Hematopoietic multipotent progenitor cell treated with erythropoietin and hydrocortisone succinate and interleukin-3 and kit ligand, for 6 days (in vitro differentiated cells): ENCODE data around the gene APH1B.
"Not testable (repeated sequence)": the region's sequence is repeated elsewhere in the genome, so short reads cannot be mapped to it uniquely, and the experiment has no call there.

Experiments used
- DNase-seq: peaks from one replicate; pipeline ENCODE4 v3.0.0-alpha.2; 2015

APH1B gene

DNA sequence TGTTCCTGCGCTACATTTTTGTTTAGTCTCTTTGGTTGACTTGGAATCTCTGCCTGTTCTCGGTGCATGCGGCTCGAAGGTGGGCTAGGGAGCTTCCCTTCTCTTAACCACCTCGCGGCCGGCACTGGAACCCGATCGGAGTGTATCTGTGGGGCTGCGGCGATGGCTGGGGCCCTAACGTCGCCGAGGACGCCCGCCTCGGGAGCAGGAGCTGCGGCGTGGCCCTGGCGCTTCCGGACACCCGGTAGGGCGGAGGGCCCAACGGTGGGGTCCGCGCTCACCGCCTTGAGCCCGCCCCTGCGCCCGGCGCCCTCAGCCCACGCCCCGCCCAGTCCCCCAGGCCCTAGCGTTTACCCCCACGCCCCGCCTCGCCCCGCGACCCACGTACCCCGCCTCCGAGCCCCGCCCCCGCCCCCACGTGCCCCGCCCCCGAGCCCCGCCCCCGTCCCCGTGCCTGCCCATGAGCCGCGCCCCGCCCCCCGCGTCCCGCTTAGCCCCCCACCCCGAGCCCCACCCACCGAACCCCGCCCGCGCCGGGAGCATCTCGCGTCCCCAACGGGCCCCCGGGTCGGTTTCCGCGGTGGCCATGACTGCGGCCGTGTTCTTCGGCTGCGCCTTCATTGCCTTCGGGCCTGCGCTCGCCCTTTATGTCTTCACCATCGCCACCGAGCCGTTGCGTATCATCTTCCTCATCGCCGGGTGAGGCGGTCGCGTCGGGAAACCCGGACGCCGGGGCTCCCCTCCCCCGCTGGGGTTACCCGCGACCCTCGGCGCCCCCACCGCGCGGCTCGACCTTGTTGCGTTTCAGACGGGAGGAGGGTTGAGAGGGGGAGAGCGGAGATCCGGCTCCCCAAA lies at the start of gene APH1B:
Gene APH1B (plus strand): TSS at position 568 of the 855 bp plus-strand sequence. CDS start 19 bp downstream, at position 587.
- DNase-seq: peak; percentile 93

- no peak for DNase-seq
Measured at GRCh38 chr15:63227689-63228088, 49.7 kb upstream of the APH1B start.

DNA sequence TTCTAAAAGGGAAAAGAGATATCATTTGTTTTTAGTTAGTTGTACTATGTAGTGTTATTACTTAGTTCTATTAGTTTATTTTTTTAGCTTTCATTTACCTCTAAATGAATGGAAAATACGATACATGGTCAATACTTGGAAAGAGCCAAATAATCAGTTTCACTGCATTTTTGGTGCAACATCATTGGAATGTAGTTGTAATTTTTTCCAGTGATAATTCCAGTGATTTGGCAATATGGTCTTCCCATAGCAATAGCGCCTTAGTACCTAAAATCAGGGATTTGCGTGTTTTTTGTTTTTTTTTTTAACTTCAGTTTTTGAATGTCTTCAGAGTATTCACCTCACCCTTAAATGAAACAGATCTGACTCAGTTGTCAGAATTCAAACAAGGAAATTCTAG lies 46.2 kb upstream of the APH1B start:
- DNase-seq: no peak

DNA sequence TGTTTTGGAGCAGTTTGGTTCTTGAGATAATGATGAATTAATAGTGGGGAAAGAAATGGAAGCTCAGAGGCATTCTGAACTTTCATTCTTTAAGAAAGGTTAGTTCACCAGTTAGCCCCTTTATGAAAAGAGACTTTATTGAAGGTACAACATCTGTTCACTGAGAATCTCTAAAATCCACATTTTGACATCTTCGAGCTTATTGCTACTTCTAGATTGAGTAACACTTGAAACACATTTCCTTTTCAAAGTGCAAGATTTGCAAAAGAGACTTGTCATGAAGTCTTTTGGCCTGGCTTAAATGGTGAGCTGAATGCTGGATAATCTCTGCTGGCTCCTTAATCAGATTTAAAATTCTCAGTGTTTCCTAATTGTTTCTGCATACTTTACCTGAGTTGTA lies 45.7 kb upstream of the APH1B start:
- peak; percentile 42 for DNase-seq

- peak; percentile 46 for DNase-seq
Measured at GRCh38 chr15:63232405-63232804, 45.0 kb upstream of the APH1B start.

DNA sequence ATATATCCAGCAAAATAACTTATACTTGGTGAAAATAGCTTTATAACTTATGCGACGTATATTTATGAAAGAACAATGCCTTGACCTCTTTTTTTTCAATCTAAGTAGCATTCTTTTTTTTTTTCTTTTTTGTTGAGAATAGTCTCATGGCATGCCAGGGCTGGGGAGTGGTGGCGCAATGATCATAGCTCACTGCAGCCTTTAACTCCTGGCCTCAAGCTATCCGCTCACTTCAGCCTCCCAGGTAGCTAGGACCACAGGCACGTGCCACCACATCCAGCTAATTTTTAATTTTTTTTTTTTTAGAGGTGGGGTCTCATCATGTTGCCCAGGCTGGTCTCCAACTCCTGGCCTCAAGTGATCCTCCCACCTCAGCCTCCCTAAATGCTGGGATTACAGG lies 44.5 kb upstream of the APH1B start:
- no peak for DNase-seq

- peak; percentile 37 for DNase-seq
Measured at GRCh38 chr15:63233667-63234423, 43.6 kb upstream of the APH1B start.

- DNase-seq: peak; percentile 52
Measured at GRCh38 chr15:63234451-63234870, 42.9 kb upstream of the APH1B start.

GRCh38 chr15:63236272-63236671 lies 41.1 kb upstream of the APH1B start:
- DNase-seq: no peak

DNA sequence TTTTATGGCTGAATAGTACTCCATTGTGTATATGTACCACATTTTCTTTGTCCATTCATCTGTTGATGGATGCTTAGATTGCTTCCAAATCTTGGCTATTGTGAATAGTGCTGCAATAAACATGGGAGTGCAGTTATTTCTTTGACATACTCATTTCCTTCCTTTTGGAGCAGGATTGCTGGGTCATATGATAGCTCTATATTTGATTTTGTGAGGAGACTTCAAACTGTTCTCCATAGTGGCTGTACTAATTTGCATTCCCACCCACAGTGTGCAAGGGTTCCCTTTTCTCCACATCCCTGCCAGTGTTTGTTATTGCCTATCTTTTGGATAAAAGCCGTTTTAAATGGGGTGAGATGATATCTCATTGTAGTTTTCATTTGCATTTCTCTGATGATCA lies 40.3 kb upstream of the APH1B start:
- not testable (repeated sequence) for DNase-seq

DNA sequence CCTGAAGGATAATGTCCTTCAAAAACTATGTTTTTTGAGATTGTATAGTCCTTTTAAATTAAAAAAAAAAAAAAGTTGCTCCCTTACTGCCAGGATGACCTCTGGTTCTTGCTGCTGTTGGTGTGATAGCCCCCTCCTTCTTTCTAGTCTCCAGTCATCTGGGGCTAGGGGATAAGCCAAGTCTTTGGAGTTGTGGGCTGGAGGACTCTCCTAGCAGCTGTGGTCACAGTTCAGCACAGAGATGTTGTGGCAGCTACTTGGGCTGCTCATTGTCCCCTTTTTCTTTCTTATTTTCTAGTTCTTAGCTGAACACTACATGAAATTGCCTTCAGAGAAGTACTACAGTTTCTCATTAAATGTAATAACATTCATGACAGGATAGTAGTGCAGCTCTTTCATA lies 39.2 kb upstream of the APH1B start:
- no peak for DNase-seq

DNA sequence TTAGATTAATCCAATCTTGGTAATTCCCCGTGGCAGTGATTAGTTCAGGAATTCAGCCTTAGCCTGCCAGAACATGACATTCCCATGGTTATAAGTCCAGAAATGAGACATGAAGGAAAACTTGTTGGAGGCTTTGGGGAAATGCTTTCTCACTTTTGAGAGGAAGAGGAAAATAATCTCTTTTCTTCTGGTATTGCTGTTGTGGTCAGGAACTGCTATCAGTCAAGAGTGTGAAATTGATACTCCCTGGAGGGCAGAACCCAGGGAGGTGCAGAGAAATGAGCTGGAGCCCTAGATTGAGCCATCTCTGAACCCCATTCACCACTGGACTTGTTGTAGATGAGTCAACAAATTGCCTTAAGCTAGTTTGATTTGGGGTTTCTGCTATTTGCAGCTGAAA lies 38.6 kb upstream of the APH1B start:
- DNase-seq: peak; percentile 89

GRCh38 chr15:63240109-63240508 lies 37.3 kb upstream of the APH1B start:
- no peak for DNase-seq

- DNase-seq: no peak
Measured at GRCh38 chr15:63241316-63241715, 36.1 kb upstream of the APH1B start.

- DNase-seq: no peak
Measured at GRCh38 chr15:63243101-63243500, 34.3 kb upstream of the APH1B start.

DNA sequence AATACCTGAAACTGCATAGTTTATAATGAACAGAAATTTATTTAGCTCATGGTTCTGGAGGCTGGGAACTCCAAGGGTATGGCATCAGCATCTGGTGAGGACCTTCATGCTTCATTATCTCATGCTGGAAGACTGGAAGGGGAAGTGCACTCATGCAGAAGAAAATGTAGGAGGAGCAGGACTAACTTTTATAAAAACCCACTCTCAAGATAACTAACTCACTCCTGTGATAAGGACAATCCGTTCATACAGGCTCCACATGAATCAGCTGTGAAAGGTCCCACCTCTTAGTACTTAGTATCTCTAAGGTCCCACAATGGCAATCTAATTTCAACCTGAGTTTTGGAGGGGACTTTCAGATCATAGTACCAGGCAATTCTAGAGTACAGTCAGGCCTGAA lies 33.6 kb upstream of the APH1B start:
- peak; percentile 53 for DNase-seq

DNA sequence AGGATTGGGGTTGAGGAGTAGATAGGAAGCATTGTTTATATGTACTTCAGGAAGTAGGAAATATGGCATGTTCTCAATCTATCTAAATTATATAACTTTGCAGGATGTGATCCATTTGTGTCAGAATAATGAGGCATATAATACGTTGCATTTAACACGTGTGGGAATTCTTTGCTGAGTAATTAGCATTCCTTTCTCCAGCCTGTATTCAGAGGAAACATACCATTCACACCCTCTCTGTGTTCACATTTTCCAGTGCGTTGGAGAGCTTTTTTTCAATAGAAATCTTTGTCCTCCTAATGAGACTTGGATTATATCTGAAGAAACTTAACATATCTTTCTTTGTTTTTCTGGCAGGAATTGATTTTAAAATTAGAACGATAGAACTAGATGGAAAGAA lies 33.0 kb upstream of the APH1B start:
- DNase-seq: no peak

DNA sequence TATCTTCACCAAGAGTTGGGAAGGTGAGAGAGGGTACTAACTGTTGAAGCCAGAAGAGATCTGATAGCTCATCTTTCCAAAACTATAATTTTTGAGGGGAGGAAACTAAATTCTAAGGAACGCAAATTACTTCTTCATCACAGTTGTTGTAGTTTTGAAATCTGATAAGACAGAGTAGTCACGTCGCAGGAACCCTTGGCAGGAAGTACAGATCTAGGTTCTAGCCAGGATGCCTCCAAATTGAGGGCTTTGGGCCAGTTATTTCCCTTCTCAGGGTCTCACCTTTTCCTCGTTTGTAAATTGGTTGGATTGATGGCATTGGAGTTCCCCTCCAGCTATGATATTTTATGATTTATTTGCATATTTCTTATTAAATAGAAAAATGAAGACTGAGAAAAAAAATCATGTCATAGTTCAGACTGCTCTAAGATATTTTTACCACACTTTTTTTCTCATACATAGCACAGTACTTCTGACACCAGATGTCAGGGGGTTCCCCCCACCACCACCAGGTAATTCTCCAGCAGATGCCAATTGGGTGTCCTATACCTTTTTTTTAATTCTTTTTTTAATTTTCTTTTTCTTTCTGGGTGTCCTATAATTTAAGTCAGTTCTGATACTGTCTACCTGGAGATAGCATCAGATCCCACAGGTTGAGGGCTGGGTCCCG lies 32.3 kb upstream of the APH1B start:
- peak; percentile 41 for DNase-seq

- peak; percentile 50 for DNase-seq
Measured at GRCh38 chr15:63246691-63247469, 30.5 kb upstream of the APH1B start.

DNA sequence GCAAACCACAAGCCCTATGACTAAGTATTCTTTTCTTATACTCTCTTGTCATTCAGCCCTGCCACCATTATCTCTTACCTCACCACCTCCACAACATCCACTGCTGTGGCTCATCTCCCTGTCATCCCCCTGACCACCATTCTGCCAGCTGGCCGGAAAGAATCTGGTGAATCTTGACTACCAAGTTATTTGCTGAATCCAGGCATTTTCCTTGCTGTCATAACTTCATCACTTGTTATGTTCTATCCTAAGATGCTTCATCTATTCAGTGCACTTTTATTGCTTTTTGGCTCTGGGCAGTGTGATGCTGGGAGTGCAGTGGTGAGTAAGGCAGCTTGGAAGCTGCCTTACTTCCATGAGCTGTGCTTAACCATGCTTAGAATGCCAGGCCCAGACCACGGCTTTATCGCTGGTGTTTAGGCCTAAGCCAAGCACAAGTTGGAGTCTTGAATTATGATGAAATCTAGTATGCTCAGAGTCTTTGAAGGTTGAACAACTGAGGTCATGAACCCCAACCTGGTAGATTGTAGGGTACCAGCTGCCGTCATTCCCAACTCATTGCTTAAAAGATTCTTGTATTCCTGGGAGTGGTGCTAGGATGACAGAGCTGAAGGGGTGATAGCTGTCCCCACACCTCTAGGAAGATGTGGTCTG lies 27.0 kb upstream of the APH1B start:
- DNase-seq: no peak

- no peak for DNase-seq
Measured at GRCh38 chr15:63251701-63252100, 25.7 kb upstream of the APH1B start.

DNA sequence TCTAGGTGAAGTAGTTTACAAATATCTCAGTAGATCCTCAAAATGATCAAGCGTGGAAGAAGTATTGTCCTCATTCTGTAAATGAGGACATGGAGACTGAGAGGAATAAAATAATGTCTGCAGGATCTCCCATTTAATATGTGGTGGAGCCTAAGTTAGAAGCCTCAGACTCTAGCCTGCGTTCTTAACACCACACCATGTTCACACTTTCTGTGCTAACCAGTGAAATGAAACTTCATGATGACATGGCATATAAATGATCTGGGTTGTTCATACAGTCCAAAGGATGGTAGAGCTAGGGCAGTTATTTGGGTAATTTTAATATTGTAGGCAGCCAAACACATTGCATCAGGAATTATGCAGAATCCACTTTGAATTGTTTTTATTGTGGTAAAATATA lies 25.1 kb upstream of the APH1B start:
- no peak for DNase-seq
